Stimulated activated CD8-positive, alpha-beta memory T cell treated with anti-CD3 and anti-CD28 coated beads, Interleukin-12 subunit alpha, Interleukin-12 subunit beta, amount 100 ng/mL, for 1 hour (primary cell): ENCODE data around the gene RABGAP1L.
"Not testable (repeated sequence)": the region's sequence is repeated elsewhere in the genome, so short reads cannot be mapped to it uniquely, and the experiment has no call there.

Experiments used
- DNase-seq: peaks from one replicate; pipeline ENCODE4 v3.0.0-alpha.2; 2020; ENCODE audit warnings: low read depth

The RABGAP1L gene

GRCh38 chr1:174818014-174818616 lies 658.8 kb downstream of the RABGAP1L start:
- no peak for DNase-seq

GRCh38 chr1:174818951-174819350 lies 659.6 kb downstream of the RABGAP1L start:
- no peak for DNase-seq

GRCh38 chr1:174819596-174819995 lies 660.3 kb downstream of the RABGAP1L start:
- DNase-seq = no peak

DNA sequence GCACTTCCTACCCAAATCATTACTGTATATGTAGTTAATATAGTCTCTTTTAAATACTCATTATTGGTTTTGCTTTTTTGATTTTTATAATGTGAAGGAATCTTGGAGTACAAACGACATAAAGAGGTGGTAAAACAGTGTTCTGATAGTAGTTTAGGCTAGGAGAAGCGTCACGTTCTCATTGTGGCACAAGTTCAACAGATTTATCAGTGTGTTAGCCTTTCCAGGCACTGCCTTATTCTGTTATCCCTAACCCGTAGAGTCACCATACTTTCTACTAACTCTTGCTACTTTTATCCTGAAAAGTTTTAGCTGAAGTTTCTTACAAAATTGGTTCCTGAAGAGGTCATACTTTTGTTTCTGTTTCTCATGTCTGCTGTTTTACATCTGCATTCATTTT lies 665.8 kb downstream of the RABGAP1L start:
- no peak for DNase-seq

GRCh38 chr1:174825806-174826205 lies 666.5 kb downstream of the RABGAP1L start:
- DNase-seq = no peak

GRCh38 chr1:174828264-174828663 lies 668.9 kb downstream of the RABGAP1L start:
- no peak for DNase-seq

DNA sequence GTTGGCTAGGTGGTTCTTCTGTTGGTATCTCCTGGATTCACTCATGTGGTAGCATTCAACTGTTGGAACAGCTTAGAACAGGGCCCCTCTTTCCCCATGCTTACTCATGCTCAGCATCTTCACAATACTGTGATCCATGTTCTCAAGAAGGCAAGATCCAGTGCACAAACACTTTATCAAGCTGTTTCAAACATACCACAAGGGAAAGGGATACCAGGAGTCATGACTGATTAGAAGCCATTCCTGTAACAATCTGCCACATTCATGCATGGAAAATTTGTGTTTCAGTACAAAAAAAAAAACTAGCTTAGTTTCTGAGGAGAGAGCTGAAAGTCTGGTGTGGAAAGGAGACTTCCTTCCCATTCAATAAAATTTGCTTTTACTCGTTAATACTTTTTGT lies 670.7 kb downstream of the RABGAP1L start:
- DNase-seq = no peak

DNA sequence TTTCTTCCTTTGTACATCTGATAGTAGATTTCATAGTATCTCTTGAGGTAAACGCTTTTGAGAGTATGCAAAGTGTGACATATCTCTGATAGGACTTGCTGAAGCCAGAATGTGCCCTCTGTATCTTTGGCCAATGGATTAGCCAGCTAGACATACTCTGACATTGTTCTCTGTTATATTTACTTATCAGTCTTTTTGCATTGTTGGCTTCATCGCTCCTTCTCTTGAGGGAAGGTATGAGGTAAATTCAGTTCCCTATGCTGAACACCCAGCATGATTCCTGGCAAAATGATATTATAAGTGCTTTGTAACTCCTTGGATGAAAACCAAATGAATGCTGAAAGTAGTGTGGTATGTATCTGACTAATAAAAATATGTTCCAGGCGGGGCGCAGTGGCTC lies 677.2 kb downstream of the RABGAP1L start:
- no peak for DNase-seq

- DNase-seq = no peak
These were observed 678.1 kb downstream of the RABGAP1L start for GRCh38 chr1:174837386-174837785.

GRCh38 chr1:174839211-174839610 lies 679.9 kb downstream of the RABGAP1L start:
- DNase-seq = no peak

DNA sequence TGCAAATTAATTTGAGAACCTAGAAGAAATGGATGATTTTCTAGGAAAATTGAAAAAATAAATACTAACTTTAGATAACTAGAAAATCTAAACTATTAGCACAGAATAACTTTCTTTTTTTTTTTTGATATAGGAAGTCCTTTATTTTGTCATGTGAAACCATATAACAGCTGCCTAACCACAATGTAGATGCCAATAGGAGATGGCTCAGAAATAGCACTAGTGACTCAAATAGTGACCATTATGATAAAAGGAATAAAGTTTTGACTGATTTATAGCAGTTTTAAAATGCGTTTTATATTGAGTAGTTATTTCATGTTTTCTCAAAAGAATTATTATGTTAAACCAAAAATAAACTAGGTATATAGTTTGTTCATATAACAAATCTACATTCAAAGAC lies 682.4 kb downstream of the RABGAP1L start:
- DNase-seq = no peak

GRCh38 chr1:174848593-174849560 lies 689.6 kb downstream of the RABGAP1L start:
- not testable (repeated sequence) for DNase-seq

- DNase-seq = no peak
These were observed 691.4 kb downstream of the RABGAP1L start for GRCh38 chr1:174850726-174851125.

- DNase-seq = no peak
These were observed 699.0 kb downstream of the RABGAP1L start for GRCh38 chr1:174858301-174858700.

DNA sequence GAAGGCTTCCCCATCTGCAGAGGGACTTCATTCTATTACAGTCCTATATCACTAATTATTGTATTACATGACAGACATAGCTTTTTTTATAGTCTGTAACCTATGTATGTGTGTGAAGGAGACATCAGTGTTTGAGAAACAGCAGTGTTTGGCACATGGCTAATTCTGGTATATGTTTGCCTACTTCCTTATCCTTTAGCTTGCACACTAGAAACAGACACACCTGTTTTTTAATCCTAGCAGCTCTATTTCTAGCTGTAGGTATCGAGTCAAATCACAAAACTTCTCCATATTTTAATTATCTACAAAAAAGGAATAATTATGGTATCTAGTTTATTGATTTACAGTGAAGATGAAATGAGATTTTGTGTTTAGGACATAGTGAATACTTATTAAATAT lies 711.0 kb downstream of the RABGAP1L start:
- no peak for DNase-seq

GRCh38 chr1:174871886-174872285 lies 712.6 kb downstream of the RABGAP1L start:
- DNase-seq = no peak

- DNase-seq = no peak
These were observed 713.3 kb downstream of the RABGAP1L start for GRCh38 chr1:174872615-174873058.

DNA sequence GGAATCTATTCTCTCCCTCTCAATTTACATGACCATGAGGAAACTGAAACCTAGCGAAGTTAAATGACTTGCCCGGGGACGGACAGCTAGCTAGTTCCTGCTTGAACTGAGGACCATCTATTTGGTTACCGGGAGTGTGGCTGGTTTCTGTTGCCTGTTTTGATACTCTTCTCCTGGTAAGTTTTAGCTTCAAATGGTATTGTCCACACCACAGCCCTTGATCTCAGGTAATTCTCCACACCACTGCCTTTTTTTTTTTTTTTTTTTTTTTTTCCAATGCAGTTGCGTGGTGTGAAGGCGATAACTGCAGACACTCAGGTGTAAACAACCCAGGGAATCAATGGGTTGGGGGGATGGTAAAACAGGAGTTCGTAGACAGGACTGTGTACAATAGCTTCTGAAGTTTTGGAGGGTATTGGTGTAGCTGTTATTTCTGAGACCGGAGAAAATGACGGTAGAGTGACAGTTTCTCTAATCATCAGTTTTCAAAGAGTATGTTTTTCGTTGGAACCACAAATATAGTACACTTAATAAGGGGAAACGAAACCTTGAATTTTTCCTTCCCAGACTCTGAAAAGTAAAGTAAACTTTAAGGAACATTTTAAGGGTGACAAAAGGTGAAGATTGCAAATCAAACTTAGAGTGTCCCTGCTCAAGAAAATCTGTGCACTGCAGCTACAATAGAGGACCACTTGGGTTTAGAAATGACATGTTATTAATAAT lies 715.2 kb downstream of the RABGAP1L start:
- DNase-seq = no peak

DNA sequence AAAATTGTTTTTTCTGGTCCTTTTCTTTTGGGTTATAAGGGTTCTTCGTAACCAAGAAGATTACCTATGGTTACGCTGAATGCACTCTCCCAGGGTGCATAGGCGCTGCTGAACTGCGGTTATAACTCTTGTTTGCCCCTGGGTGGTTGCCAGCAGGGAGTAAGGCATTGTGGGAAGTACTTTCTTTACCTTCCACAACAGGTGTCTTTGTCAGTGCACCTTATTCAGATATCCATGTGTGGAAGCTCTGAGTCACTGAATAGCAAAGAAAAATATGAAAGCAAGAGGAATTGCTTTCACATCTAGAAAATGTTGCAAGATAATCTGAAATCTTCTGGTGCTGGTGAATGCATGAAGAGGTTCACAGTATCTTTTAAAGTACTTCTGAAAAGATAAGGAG lies 716.0 kb downstream of the RABGAP1L start:
- DNase-seq = no peak

DNA sequence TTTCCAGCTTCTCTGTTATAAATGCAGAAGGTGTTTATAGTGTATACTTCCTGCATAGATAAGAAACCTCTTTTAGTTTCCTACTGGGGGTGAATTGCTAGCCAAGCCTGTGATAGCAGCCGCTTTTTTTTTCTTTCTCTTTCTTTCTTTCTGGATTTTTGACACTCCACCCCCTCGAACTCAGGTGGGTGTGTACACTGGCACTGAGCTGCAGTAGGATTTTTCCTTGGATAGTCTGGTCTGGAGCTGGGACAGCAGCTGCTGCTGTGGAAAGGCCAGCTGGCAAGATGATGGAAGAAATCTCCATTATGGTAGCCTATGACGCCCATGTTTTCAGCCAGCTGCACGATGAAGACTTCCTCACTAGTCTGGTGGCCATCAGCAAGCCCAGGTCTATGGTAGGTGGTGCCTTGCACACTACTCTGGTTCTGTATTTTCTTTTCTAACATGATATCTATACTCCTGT lies 717.9 kb downstream of the RABGAP1L start:
- no peak for DNase-seq

DNA sequence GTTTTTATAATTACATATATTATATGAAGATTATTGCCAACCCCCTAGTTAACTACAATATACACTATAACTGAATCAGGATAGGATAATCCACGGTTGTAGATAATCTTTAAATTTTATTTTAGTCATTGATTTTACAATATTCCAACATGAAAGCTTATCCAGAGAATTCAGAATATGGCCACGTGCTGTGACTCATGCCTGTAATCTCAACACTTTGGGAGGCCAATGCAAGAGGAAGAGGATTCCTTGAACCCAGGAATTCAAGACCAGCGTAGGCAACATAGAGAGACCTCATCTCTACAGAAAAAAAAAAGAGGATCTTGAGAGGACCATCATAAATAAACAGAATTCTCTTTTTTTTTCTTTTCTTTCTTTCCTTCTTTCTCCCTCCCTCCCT lies 720.9 kb downstream of the RABGAP1L start:
- no peak for DNase-seq

DNA sequence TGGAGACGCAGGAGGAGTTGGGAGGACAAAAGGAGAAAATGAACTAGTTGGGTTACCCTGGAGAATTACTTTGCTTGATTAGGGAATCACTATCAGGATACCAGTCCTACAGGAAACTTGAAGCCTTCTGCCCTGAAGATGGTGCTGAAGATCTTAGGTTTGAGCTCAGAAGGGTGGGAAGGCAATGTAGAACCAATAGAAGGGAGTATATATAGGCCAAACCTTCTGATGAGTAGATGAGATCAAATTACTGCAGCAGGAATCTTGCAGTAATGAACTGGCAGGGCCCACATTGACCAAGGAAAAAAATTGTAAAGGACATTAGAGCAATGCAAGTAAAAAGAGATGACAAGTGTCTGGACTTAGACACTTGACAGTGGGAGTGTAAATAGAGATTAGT lies 724.1 kb downstream of the RABGAP1L start:
- DNase-seq = no peak

- DNase-seq = no peak
These were observed 724.7 kb downstream of the RABGAP1L start for GRCh38 chr1:174884038-174884437.
